Neural crest cell (in vitro differentiated cells): ENCODE measurements around the gene LARP1. TPM values are rescaled to one million over a fixed set of nuclear protein-coding genes. Genes with fewer than 3 reads are reported as not detected.

ENCODE experiments used
- DNase-seq: peaks from one replicate; pipeline ENCODE4 v3.0.0; 2021; ENCODE audit warnings: low read depth, mixed read lengths, low spot score
- H3K27ac Mint-ChIP-seq: one replicate; pipeline ENCODE4 v1.8.0; 2021; ENCODE audit warnings: mild to moderate bottlenecking, mixed read lengths; ENCODE audit not compliant: unreplicated experiment
- H3K27me3 Mint-ChIP-seq: 2 replicates; pipeline ENCODE4 v1.8.0; 2021; ENCODE audit warnings: low read depth, mild to moderate bottlenecking, mixed read lengths
- H3K36me3 Mint-ChIP-seq: 2 replicates; pipeline ENCODE4 v1.8.0; 2021; ENCODE audit warnings: low read depth, mild to moderate bottlenecking, mixed read lengths
- H3K4me1 Mint-ChIP-seq: 2 replicates; pipeline ENCODE4 v1.8.0; 2021; ENCODE audit warnings: mixed read lengths
- H3K4me3 Mint-ChIP-seq: one replicate; pipeline ENCODE4 v1.8.0; 2021; ENCODE audit warnings: mild to moderate bottlenecking, mixed read lengths
- H3K9me3 Mint-ChIP-seq: 2 replicates; pipeline ENCODE4 v1.8.0; 2021; ENCODE audit warnings: mixed read lengths
- total RNA-seq: library from RNA; stranded (reverse); gene quantifications from 2 replicates; pipeline ENCODE4 v1.2.1, GENCODE V29; 2021
- TF ChIP-seq, protein P1 (sequence below): fragments of 200-600 bp; sonication (generic); conservative IDR thresholded peaks from 2 replicates; pipeline ENCODE4 v1.5.0; 2021; ENCODE audit warnings: antibody characterized with exemption, mild to moderate bottlenecking

LARP1 gene
- total RNA-seq, 1 donor from 2014 or later = 231 TPM

DNA sequence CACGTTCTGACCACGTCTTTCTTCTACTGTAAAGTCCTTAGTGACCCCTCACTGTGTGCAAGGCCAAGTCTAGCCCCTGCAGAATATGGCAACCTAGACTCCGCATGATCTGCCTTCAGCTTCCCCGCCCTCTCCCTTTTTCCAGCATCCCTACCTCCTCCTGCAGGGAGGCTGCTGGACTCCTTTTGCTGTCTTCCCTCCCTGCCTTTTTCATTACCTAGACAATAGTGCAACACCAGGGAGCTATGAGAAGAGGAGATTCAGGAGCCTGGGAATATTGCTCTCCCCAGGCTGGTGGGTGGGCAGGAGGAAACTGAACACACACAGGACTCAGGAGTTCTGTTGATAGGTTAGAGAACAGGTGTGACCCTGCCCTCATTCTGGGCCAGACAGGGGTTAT, 33.1 kb upstream of the LARP1 start:
- H3K27ac Mint-ChIP-seq = no peak overlapping the region
- H3K36me3 Mint-ChIP-seq = no peaks in the 10 kb centered on the region
- TF ChIP-seq, protein P1, sequence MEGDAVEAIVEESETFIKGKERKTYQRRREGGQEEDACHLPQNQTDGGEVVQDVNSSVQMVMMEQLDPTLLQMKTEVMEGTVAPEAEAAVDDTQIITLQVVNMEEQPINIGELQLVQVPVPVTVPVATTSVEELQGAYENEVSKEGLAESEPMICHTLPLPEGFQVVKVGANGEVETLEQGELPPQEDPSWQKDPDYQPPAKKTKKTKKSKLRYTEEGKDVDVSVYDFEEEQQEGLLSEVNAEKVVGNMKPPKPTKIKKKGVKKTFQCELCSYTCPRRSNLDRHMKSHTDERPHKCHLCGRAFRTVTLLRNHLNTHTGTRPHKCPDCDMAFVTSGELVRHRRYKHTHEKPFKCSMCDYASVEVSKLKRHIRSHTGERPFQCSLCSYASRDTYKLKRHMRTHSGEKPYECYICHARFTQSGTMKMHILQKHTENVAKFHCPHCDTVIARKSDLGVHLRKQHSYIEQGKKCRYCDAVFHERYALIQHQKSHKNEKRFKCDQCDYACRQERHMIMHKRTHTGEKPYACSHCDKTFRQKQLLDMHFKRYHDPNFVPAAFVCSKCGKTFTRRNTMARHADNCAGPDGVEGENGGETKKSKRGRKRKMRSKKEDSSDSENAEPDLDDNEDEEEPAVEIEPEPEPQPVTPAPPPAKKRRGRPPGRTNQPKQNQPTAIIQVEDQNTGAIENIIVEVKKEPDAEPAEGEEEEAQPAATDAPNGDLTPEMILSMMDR = no peak
- no peaks in the 10 kb centered on the region for H3K9me3 Mint-ChIP-seq
- no peaks in the 10 kb centered on the region for H3K27me3 Mint-ChIP-seq
- no peak overlapping the region for H3K4me3 Mint-ChIP-seq
- peaks cover 12% of the 10 kb centered on the region for H3K4me1 Mint-ChIP-seq
- no peak for DNase-seq

DNA sequence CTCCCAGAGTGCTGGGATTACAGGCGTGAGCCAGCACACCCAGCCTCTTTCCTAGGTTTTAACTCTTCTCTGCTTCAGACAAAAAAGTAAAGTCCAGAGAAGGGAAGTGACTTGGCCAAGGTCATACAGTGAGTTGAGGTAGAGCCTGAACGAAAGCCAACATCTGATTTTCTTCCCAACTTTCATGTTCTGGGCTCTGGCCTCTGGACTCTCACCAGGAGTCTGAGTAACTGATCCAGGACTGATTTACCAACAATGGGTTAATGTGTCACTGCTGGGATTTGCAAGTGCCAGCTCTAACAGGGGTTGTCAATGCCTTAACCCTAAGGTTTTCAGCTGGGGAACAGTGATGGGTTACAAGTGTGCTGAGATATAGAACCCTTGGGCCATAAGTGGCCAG, 32.2 kb upstream of the LARP1 start:
- H3K36me3 Mint-ChIP-seq = no peaks in the 10 kb centered on the region
- TF ChIP-seq, protein P1 = no peak
- no peak overlapping the region for H3K27ac Mint-ChIP-seq
- no peaks in the 10 kb centered on the region for H3K27me3 Mint-ChIP-seq
- H3K4me1 Mint-ChIP-seq = peaks cover 12% of the 10 kb centered on the region
- no peaks in the 10 kb centered on the region for H3K9me3 Mint-ChIP-seq
- DNase-seq = no peak
- H3K4me3 Mint-ChIP-seq = no peak overlapping the region

DNA sequence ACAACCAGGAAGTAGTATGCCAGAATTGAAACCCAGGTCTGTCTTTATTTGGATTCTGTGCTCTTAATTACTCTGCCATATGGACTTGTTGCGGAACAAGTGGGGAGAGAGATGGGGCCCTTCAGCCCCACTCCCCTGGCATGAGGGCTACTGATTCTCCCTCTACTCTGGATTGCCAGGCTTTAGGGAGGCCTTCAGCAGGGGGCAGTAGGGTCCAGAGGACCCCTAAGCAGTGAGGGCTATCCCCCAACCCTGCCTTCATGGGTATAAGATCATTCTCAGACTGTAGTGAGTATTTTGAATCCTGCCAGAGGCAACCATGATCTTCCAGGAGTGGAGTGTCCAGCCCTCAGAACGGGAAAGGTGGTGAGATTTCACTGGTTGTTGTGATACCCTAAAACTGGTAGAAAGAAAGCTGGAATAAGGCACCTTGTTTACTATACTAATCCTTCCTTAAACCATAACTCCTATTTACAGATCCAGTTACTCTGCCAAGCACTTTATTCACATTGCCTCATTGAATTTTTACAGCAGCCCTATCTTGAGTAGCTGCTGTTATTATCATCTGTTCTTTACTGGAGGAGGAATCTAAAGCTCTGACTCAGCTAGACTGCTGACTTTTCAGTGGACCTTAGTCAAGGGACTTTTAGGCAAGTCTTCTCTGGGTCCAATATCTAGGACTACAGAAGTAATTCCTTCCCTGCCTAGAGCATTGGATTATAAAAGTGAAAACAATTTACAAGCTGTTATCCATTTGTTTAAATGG, 31.3 kb upstream of the LARP1 start:
- TF ChIP-seq, protein P1 = no peak
- Mint-ChIP-seq H3K27ac (no peak overlapping the region), H3K36me3 (no peaks in the 10 kb centered on the region), H3K4me1 (peaks cover 12% of the 10 kb centered on the region), H3K27me3 (no peaks in the 10 kb centered on the region), H3K4me3 (no peak overlapping the region), H3K9me3 (no peaks in the 10 kb centered on the region)
- no peak for DNase-seq

DNA sequence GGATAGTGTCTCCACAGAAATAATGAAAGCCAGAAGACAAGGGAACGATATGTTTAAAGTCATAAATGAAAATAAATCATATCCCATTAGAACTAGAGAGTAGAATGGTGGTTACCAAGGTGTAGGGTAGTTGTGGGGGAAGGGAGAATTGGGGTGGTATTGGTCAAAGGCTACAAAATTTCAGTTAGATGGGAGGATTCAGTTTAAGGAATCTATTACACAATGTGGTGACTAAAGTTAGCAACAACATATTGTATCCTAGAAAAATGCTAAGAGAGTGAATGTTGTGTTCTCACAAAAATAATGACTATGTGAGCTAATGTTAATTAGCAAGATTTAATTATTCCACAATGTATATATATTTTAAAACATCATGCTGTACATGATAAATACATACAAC, 27.8 kb upstream of the LARP1 start:
- Mint-ChIP-seq H3K27ac (no peak overlapping the region), H3K4me1 (peaks cover under 1% of the 10 kb centered on the region), H3K9me3 (peaks cover 3% of the 10 kb centered on the region), H3K4me3 (no peak overlapping the region), H3K27me3 (no peaks in the 10 kb centered on the region), H3K36me3 (no peaks in the 10 kb centered on the region)
- TF ChIP-seq, protein P1 = no peak
- no peak for DNase-seq

DNA sequence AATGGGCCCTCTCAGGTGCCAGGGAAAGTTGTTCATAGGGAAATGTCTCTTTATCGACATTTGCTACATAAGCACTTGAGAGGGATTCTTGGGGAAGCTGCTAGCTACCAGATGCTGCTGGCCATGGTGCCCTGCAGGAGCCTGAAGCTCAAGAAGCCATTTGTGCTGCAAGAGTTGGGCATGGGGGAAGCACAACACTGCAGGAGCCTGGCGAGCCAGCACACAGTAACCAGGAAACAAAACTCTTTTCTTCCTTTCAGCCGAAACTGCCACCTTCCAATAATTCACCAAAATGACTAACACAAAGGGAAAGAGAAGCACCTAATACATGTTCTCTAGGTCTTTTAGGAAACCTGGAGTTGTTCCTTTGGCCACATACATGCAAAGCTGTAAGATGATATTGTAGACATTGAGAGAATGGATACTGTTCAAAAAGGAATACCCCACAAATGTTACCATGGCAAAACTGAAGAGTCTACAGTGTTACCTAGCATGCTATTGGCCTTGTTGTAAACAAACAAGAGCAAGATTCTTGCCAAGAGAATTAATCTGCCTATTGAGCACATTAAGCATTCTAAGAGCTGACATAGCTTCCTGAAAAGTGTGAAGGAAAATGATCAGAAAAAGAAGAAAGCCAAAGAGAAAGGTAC, 26.1 kb upstream of the LARP1 start:
- H3K36me3 Mint-ChIP-seq = no peaks in the 10 kb centered on the region
- no peaks in the 10 kb centered on the region for H3K4me1 Mint-ChIP-seq
- no peak for DNase-seq
- H3K27me3 Mint-ChIP-seq = no peaks in the 10 kb centered on the region
- peaks cover 3% of the 10 kb centered on the region for H3K9me3 Mint-ChIP-seq
- H3K27ac Mint-ChIP-seq = no peak overlapping the region
- no peak overlapping the region for H3K4me3 Mint-ChIP-seq
- TF ChIP-seq, protein P1 = no peak
